Glomerular visceral epithelial cell (primary cell): ENCODE data around the gene BCL11A.

ENCODE experiments used
- DNase-seq: peaks from one replicate; pipeline ENCODE4 v3.0.0-alpha.2; 2016; ENCODE audit errors: extremely low spot score

BCL11A gene

GRCh38 chr2:60406192-60406591 lies 147.3 kb downstream of the BCL11A start:
- DNase-seq = no peak

DNA sequence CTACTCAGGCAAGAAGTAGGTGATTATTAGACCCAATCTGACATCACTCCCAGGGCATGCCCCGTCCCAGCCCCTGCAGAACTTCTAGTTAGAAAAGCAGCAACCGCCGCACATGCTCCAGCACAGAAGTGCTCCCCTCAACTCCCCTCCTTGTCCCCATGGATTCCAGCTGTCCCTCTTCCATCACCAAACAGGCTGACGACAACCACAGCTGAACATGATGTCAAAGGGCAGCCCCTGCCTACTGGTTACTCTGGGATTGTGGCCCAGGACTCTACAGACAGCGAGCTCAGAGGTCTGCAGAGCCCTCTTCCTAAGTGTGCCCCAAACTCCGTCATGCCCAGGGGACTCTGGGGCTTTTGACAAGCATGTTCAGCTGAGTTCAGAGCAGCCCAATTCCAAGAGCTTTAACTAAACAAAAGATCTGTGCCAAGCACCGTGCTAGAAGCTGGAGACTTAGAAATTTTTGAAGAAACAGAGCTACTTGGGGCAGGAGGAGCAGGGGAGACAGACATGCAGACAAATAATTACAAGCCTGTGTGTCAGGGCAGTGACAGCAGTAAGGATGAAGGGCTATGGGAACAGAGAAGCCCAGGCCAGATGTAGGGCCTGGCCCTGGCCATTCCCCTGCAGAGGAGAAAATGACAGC lies 148.1 kb downstream of the BCL11A start:
- no peak for DNase-seq
